Measurements from ENCODE around the gene KLHDC1. TPM values are rescaled to one million over a fixed set of nuclear protein-coding genes. Genes with fewer than 3 reads are reported as not detected.

Gene KLHDC1, protein sequence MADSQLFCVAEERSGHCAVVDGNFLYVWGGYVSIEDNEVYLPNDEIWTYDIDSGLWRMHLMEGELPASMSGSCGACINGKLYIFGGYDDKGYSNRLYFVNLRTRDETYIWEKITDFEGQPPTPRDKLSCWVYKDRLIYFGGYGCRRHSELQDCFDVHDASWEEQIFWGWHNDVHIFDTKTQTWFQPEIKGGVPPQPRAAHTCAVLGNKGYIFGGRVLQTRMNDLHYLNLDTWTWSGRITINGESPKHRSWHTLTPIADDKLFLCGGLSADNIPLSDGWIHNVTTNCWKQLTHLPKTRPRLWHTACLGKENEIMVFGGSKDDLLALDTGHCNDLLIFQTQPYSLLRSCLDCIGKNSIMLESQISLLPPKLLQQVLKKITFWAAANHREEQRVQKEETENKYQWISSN
- total RNA-seq, result 0.98 and 2.9 TPM in 2 replicates

DNA sequence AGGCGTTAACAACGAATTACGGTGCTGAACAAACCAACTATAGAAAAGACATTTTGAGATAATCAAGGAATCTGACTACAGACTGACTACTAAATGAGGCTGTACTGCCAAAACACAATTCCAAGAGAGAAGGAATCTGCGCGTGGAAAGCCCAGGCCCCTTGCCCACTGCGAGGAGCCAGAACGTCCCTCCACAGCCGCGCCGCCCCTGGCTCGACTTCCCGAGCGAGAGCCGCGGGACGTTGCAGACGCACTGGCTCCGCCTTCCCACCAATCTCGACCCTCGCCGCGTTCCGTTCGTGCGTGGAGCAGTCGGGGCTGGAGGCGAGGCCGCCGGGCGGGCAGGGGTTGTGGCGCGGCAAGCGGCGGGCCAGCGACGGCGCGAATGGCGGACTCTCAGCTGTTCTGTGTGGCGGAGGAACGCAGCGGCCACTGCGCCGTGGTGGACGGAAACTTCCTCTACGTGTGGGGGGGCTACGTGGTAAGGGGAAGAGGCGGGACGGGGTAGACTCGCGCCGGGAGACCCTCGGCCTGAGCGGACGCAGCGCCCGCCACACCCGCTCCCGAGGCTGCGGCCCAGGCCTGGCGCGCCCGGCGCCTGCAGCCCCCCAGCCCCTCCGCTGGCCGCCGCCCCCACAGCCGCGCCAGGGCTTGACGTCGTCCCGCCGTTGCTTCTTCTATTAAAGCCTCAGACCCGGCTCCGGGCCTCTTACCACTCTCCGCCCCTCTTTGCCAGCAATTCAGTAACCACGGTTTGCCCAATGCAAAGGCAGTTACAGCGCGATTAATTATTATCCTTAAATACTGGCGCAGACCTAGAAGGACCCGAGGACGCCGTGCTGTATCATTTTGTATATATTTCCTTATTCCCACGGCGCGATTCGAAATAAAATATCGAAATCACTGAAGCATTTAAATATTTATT is at the start of gene KLHDC1:
Gene KLHDC1, plus strand, starts transcription at position 310 of the 924 bp plus-strand sequence. Its CDS starts 75 bp downstream, at position 385.

DNA sequence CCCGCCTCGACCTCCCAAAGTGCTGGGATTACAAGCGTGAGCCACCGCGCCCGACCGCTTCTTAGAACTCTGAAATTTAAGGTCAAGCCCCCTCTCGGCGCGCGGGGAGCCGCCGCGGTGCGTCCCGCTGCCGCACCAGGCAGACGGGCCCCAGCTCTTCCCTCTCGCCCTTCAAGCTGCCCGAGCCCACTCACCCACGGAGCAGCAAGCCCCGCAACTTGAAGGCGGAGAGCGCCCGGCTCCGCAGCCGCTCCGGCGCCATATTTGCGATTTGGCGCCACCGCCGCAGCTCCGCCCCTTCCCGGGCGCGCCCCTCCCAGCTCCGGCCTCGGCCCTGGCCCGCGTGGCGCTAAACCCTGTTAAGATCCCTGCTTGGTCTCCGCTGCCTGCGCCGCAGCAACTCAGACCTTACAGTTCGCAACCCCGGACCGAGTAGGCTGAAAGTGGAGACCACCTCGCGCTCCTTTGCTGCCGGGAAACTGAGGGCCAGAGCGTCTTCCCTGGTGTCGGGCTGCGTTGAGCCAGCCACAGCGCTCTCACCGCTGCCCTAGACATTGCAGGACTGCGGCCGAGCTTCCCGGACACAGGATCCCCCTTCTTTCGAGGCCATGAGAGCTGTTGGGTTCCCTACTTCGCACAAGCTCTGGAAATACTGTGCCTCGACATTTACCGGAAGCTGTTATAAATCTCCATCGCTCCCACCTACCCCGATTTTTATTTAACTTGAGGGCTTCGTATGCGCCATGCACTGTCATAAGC is 4.8 kb upstream of the KLHDC1 start, which contains the start of gene POLE2:
Gene POLE2, minus strand, starts transcription at position 273 of the 759 bp plus-strand sequence. Its CDS starts 11 bp downstream, at position 262.

DNA sequence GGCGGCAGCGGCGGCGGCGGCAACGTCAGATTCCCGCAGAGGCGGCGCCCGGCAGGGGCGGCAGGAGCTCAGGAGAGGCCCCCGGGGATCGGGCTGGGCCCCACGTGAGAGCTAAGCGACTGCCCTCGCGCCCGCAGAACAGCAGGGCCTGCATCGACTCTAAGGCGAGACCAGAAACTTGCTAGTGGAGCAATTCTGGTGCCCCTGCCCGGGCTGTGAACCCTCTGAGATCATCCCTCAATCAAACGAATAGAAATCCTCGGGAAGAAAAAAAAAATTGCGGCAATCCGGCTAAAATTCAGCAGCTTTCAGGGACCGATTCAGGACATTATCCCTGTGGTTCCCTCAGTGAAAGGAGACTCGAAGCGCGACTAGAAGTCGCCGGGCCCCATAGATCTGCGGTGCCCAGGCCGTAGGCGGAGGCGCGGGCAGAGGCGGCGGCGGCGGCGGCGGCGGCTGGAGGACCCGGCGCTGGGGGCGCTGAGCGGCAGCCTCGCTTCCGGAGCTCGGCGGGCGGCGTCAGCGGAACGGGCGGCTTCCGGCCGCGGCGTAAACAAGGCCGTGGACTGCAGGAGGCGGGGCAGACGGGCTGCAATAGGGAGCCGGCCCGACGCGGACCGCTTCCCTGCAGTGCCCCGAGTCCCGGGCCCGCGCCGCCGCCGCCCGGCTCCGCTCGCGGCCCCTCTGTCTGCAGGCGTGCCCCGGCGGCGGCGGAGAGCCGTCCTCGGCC is 74.8 kb downstream of the KLHDC1 start, which contains the start of gene KLHDC2:
Gene KLHDC2, plus strand, starts transcription at position 583 of the 730 bp plus-strand sequence. CDS start 316 bp downstream, outside the sequence.

Small RNAs within 50 kb of the gene (small RNA-seq; reads per million reads assigned to genes)
- gene RNU6ATAC30P, result not detected

Other genes with a start within 250 kb of the KLHDC1 start
- gene RPS29, start 106.7 kb upstream of the KLHDC1 start, total RNA-seq, result 1,157 and 6,182 TPM in 2 replicates
- gene LRR1, start 94.2 kb upstream of the KLHDC1 start, total RNA-seq, result 25.0 and 34.6 TPM in 2 replicates
- gene RPL36AL, start 72.5 kb upstream of the KLHDC1 start, total RNA-seq, result 170 and 231 TPM in 2 replicates
- gene MGAT2, start 72.3 kb upstream of the KLHDC1 start, total RNA-seq, result 58.1 and 80.9 TPM in 2 replicates
- 9.9 and 10.8 TPM in 2 replicates for gene DNAAF2, start 57.9 kb upstream of the KLHDC1 start, total RNA-seq
- gene POLE2, start 4.9 kb upstream of the KLHDC1 start, total RNA-seq, result 19.1 and 23.1 TPM in 2 replicates
- 55.7 and 56.2 TPM in 2 replicates for gene KLHDC2, start 75.0 kb downstream of the KLHDC1 start, total RNA-seq
- 55.1 and 56.6 TPM in 2 replicates for gene NEMF, start 159.7 kb downstream of the KLHDC1 start, total RNA-seq
- 55.1 and 85.2 TPM in 2 replicates for gene ARF6, start 200.0 kb downstream of the KLHDC1 start, total RNA-seq

All from subcutaneous preadipocyte (primary cell).